K562 (cell line): ENCODE data around the gene FAR2.

ENCODE experiments used
- CEBPB ChIP-seq: fragments of 450-650 bp; IDR thresholded peaks from 2 replicates; pipeline ENCODE4 v1.6.1; 2016; ENCODE audit warnings: missing genetic modification characterization, missing compliant biosample characterization
- CHD4 ChIP-seq: fragments of 200-600 bp; sonication (generic); IDR thresholded peaks from 3 replicates; pipeline ENCODE4 v1.6.1; 2012; ENCODE audit warnings: low read depth, mild to moderate bottlenecking, mixed read lengths, low read length, inconsistent platforms; ENCODE audit not compliant: insufficient read depth, insufficient replicate concordance, poor library complexity, severe bottlenecking
- CREB1 ChIP-seq, 2 experiments: sonication (generic) in 1 of 2; formaldehyde crosslinking in 1 of 2; IDR thresholded peaks; 2 replicates each; pipeline versions ENCODE4 v1.6.1 to v1.8.0; 2012 to 2022; ENCODE audit warnings: inconsistent platforms in 1 of 2, mild to moderate bottlenecking in 1 of 2, missing genetic modification reagents in 1 of 2, moderate library complexity in 1 of 2
- CTCF ChIP-seq, 3 experiments: IDR thresholded peaks in 2 of 3; conservative IDR thresholded peaks in 1 of 3; 2 replicates each; pipeline ENCODE4 v1.5.1; 2011 to 2012; ENCODE audit warnings: low read length in 3 of 3, mild to moderate bottlenecking in 3 of 3, control low read depth in 2 of 3, improper control_type of control experiment in 1 of 3, inconsistent platforms in 1 of 3, low read depth in 1 of 3, mixed read lengths in 1 of 3, moderate library complexity in 1 of 3; ENCODE audit not compliant: insufficient read depth in 2 of 3
- HDGF ChIP-seq: fragments of 450-650 bp; IDR thresholded peaks from 2 replicates; pipeline ENCODE4 v1.6.1; 2016
- JUN ChIP-seq, 2 experiments: sonication (generic) in 1 of 2; formaldehyde crosslinking in 1 of 2; IDR thresholded peaks; 2 replicates each; pipeline versions ENCODE4 v1.6.1 to v1.8.0; 2012 to 2022; ENCODE audit warnings: borderline replicate concordance in 2 of 2, mild to moderate bottlenecking in 2 of 2, improper control_type of control experiment in 1 of 2, low read depth in 1 of 2, low read length in 1 of 2, missing genetic modification reagents in 1 of 2
- MXI1 ChIP-seq: IDR thresholded peaks from 2 replicates; pipeline ENCODE4 v1.6.1; 2011; ENCODE audit warnings: low read depth, mild to moderate bottlenecking, improper control_type of control experiment, low read length
- NR2C2 ChIP-seq, 2 experiments: fragments of 200-800 bp in 1 of 2; sonication (Bioruptor generic) in 1 of 2; sonication (generic) in 1 of 2; formaldehyde crosslinking in 1 of 2; IDR thresholded peaks; 2 replicates each; pipeline versions ENCODE4 v1.6.1 to v1.8.0; 2016 to 2022; ENCODE audit warnings: mild to moderate bottlenecking in 1 of 2, missing compliant biosample characterization in 1 of 2, missing genetic modification characterization in 1 of 2, missing genetic modification reagents in 1 of 2
- RFX7 ChIP-seq: fragments of 250-450 bp; sonication (Bioruptor Pico); IDR thresholded peaks from 2 replicates; pipeline ENCODE4 v1.5.1; 2021; ENCODE audit warnings: mild to moderate bottlenecking
- SRSF9 ChIP-seq: fragments of 200-400 bp; formaldehyde crosslinking; IDR thresholded peaks from 2 replicates; pipeline ENCODE4 v1.6.1; 2017; ENCODE audit warnings: low read depth, low read length, borderline replicate concordance
- TBP ChIP-seq: optimal IDR thresholded peaks from 2 replicates; pipeline ENCODE3; 2011; ENCODE audit warnings: low read depth, low read length, improper control_type of control experiment
- TOE1 ChIP-seq, 2 experiments: fragments of 450-650 bp in 1 of 2; sonication (generic) in 1 of 2; formaldehyde crosslinking in 1 of 2; IDR thresholded peaks; 2 replicates each; pipeline versions ENCODE4 v1.7.1 to v1.8.0; 2016 to 2022; ENCODE audit warnings: borderline replicate concordance in 2 of 2, mild to moderate bottlenecking in 2 of 2, antibody characterized with exemption in 1 of 2, inconsistent platforms in 1 of 2, low read depth in 1 of 2, missing genetic modification reagents in 1 of 2, moderate library complexity in 1 of 2
- ZFP30 ChIP-seq: fragments of 250-450 bp; sonication (Bioruptor Pico); IDR thresholded peaks from 2 replicates; pipeline ENCODE4 v1.8.0; 2022; ENCODE audit warnings: moderate library complexity, mild to moderate bottlenecking, inconsistent platforms, borderline replicate concordance
- ZNF785 ChIP-seq: fragments of 250-450 bp; sonication (Bioruptor Pico); IDR thresholded peaks from 2 replicates; pipeline ENCODE4 v1.4.0; 2020; ENCODE audit warnings: mild to moderate bottlenecking

GRCh38 chr12:29150462-29150861, 1.4 kb downstream of the FAR2 start:
- TF ChIP-seq ZNF785 (no peak), SRSF9 (no peak), TOE1 (IDR thresholded peaks at IDR 0.05; ENCODE audit: borderline replicate concordance) (no peak), TOE1 (CRISPR knock-in tag; IDR thresholded peaks at IDR 0.05; ENCODE audit: borderline replicate concordance, low read depth) (no peak), CTCF (IDR thresholded peaks at IDR 0.05 in 2 of 3, conservative IDR thresholded peaks at IDR 0.05 in 1 of 3; ENCODE audit: insufficient read depth in 2 of 3, low read depth in 1 of 3, low read length in 3 of 3) (no peak), NR2C2 (CRISPR knock-in tag; IDR thresholded peaks at IDR 0.05) (no peak), NR2C2 (tag; IDR thresholded peaks at IDR 0.05) (no peak), CHD4 (no peak), TBP (no peak), CREB1 (IDR thresholded peaks at IDR 0.05) (no peak), CREB1 (CRISPR knock-in tag; IDR thresholded peaks at IDR 0.05) (no peak), MXI1 (no peak), ZFP30 (CRISPR knock-in tag) (no peak), RFX7 (CRISPR knock-in tag) (no peak), JUN (IDR thresholded peaks at IDR 0.05; ENCODE audit: borderline replicate concordance, low read depth, low read length) (no peak), JUN (CRISPR knock-in tag; IDR thresholded peaks at IDR 0.05; ENCODE audit: borderline replicate concordance) (no peak), HDGF (no peak), CEBPB (tag) (no peak)
